GM19328 (cell line): Measurements from ENCODE around the gene F13A1.

Experiments used
- ATAC-seq: cut with Tn5 transposase; IDR thresholded peaks from one replicate; pipeline ENCODE4 v1.9.1; 2021; ENCODE audit warnings: mild to moderate bottlenecking, moderate library complexity; ENCODE audit not compliant: unreplicated experiment

F13A1 gene

GRCh38 chr6:6246544-6246943 lies 73.9 kb downstream of the F13A1 start:
- ATAC-seq, result no peak

GRCh38 chr6:6244624-6245023 lies 75.8 kb downstream of the F13A1 start:
- no peak for ATAC-seq

GRCh38 chr6:6243846-6244245 lies 76.6 kb downstream of the F13A1 start:
- no peak for ATAC-seq

GRCh38 chr6:6239598-6240581 lies 80.6 kb downstream of the F13A1 start:
- ATAC-seq, result no peak

GRCh38 chr6:6236730-6237469 lies 83.6 kb downstream of the F13A1 start:
- ATAC-seq, result no peak

GRCh38 chr6:6235786-6236185 lies 84.7 kb downstream of the F13A1 start:
- no peak for ATAC-seq

GRCh38 chr6:6234963-6235362 lies 85.5 kb downstream of the F13A1 start:
- ATAC-seq, result no peak

GRCh38 chr6:6230286-6230685 lies 90.2 kb downstream of the F13A1 start:
- ATAC-seq, result no peak

GRCh38 chr6:6227896-6228295 lies 92.6 kb downstream of the F13A1 start:
- no peak for ATAC-seq

- ATAC-seq, result no peak
Measured at GRCh38 chr6:6225885-6226529, 94.5 kb downstream of the F13A1 start.

- no peak for ATAC-seq
Measured at GRCh38 chr6:6224933-6225486, 95.5 kb downstream of the F13A1 start.

- ATAC-seq, result no peak
Measured at GRCh38 chr6:6221787-6222535, 98.5 kb downstream of the F13A1 start.

GRCh38 chr6:6220718-6221117 lies 99.7 kb downstream of the F13A1 start:
- ATAC-seq, result no peak

- ATAC-seq, result no peak
Measured at GRCh38 chr6:6219716-6220115, 100.7 kb downstream of the F13A1 start.

- ATAC-seq, result no peak
Measured at GRCh38 chr6:6218759-6219085, 101.7 kb downstream of the F13A1 start.

GRCh38 chr6:6217855-6218758 lies 102.4 kb downstream of the F13A1 start:
- ATAC-seq, result no peak

GRCh38 chr6:6210994-6211393 lies 109.5 kb downstream of the F13A1 start:
- no peak for ATAC-seq

- ATAC-seq, result no peak
Measured at GRCh38 chr6:6202886-6203285, 117.6 kb downstream of the F13A1 start.

GRCh38 chr6:6201200-6201599 lies 119.3 kb downstream of the F13A1 start:
- no peak for ATAC-seq

- no peak for ATAC-seq
Measured at GRCh38 chr6:6199678-6200077, 120.8 kb downstream of the F13A1 start.
